Measurements from ENCODE around the gene IFIT2. TPM values are rescaled to one million over a fixed set of nuclear protein-coding genes. Genes with fewer than 3 reads are reported as not detected.
"Not testable (repeated sequence)": the region's sequence is repeated elsewhere in the genome, so short reads cannot be mapped to it uniquely, and the experiment has no call there.

IFIT2 gene
- total RNA-seq, 2 experiments from 2014 or later = 0.57 to 0.72 TPM

- H3K4me3 ChIP-seq (ENCODE audit: low read depth, low read length, poor library complexity, severe bottlenecking) = no peak overlapping the region
- no peaks in the 10 kb centered on the region for H4K20me1 ChIP-seq (ENCODE audit: insufficient read depth, low read length)
- ChIA-PET POLR2A (interaction anchor here (0.6 kb wide), 1 partner anchor 196 kb away, joined by 3 read pairs; no protein-coding TSS in a partner anchor), CTCF (ENCODE audit: unreplicated experiment) (no interaction called here)
- no peaks in the 10 kb centered on the region for H3K36me3 ChIP-seq (ENCODE audit: insufficient read depth, low read length)
- no peak for DNase-seq (ENCODE audit: low spot score)
- no peaks in the 10 kb centered on the region for H3K79me2 ChIP-seq (ENCODE audit: insufficient read depth, low read depth, low read length)
- no peak overlapping the region for H3K27ac ChIP-seq (ENCODE audit: low read depth, low read length, poor library complexity, severe bottlenecking)
- no peaks in the 10 kb centered on the region for H3K9me3 ChIP-seq (ENCODE audit: low read length)
- no peaks in the 10 kb centered on the region for H3K4me1 ChIP-seq (ENCODE audit: insufficient read depth, low read length, poor library complexity, severe bottlenecking)
- H3K9me2 ChIP-seq (ENCODE audit: insufficient read depth, low read length) = no peaks in the 10 kb centered on the region
- H3K4me2 ChIP-seq (ENCODE audit: low read length) = no peak overlapping the region
- TF ChIP-seq EZH2phosphoT487 (IDR thresholded peaks at IDR 0.05; ENCODE audit: borderline replicate concordance, low read depth, low read length) = no peak
- TF ChIP-seq CTCF (conservative IDR thresholded peaks at IDR 0.05; ENCODE audit: low read length) = no peak
- intact Hi-C loops (cut with micrococcal nuclease; ENCODE audit: unreplicated experiment) = no loop called here
- no peak overlapping the region for H2AFZ ChIP-seq (ENCODE audit: low read length)
- no TSS peak for BruUV-seq (replicated peaks)
Observed at GRCh38 chr10:89347701-89348457, 46.0 kb downstream of the IFIT2 start.

GRCh38 chr10:89348481-89348880, 46.6 kb downstream of the IFIT2 start:
- Histone ChIP-seq H3K27ac (ENCODE audit: low read depth, low read length, poor library complexity, severe bottlenecking) (no peak overlapping the region), H2AFZ (ENCODE audit: low read length) (no peak overlapping the region), H3K36me3 (ENCODE audit: insufficient read depth, low read length) (no peaks in the 10 kb centered on the region), H3K4me1 (ENCODE audit: insufficient read depth, low read length, poor library complexity, severe bottlenecking) (no peaks in the 10 kb centered on the region), H3K9me2 (ENCODE audit: insufficient read depth, low read length) (no peaks in the 10 kb centered on the region), H3K79me2 (ENCODE audit: insufficient read depth, low read depth, low read length) (no peaks in the 10 kb centered on the region), H4K20me1 (ENCODE audit: insufficient read depth, low read length) (no peaks in the 10 kb centered on the region), H3K4me3 (ENCODE audit: low read depth, low read length, poor library complexity, severe bottlenecking) (no peak overlapping the region), H3K9me3 (ENCODE audit: low read length) (no peaks in the 10 kb centered on the region), H3K4me2 (ENCODE audit: low read length) (no peak overlapping the region)
- CTCF ChIA-PET (ENCODE audit: unreplicated experiment) = no interaction called here
- no peak for DNase-seq (ENCODE audit: low spot score)
- TF ChIP-seq CTCF (conservative IDR thresholded peaks at IDR 0.05; ENCODE audit: low read length) = no peak
- TF ChIP-seq EZH2phosphoT487 (IDR thresholded peaks at IDR 0.05; ENCODE audit: borderline replicate concordance, low read depth, low read length) = no peak
- intact Hi-C loops (cut with micrococcal nuclease; ENCODE audit: unreplicated experiment) = no loop called here
- POLR2A ChIA-PET = no interaction called here
- BruUV-seq (replicated peaks) = no TSS peak

- Histone ChIP-seq H3K9me2 (ENCODE audit: insufficient read depth, low read length) (no peaks in the 10 kb centered on the region), H3K4me3 (ENCODE audit: low read depth, low read length, poor library complexity, severe bottlenecking) (no peak overlapping the region), H3K4me2 (ENCODE audit: low read length) (no peak overlapping the region), H3K4me1 (ENCODE audit: insufficient read depth, low read length, poor library complexity, severe bottlenecking) (no peaks in the 10 kb centered on the region), H3K36me3 (ENCODE audit: insufficient read depth, low read length) (no peaks in the 10 kb centered on the region), H4K20me1 (ENCODE audit: insufficient read depth, low read length) (no peaks in the 10 kb centered on the region), H2AFZ (ENCODE audit: low read length) (no peak overlapping the region), H3K27ac (ENCODE audit: low read depth, low read length, poor library complexity, severe bottlenecking) (no peak overlapping the region), H3K79me2 (ENCODE audit: insufficient read depth, low read depth, low read length) (no peaks in the 10 kb centered on the region), H3K9me3 (ENCODE audit: low read length) (no peaks in the 10 kb centered on the region)
- intact Hi-C loops (cut with micrococcal nuclease; ENCODE audit: unreplicated experiment) = no loop called here
- DNase-seq (ENCODE audit: low spot score) = no peak
- CTCF ChIA-PET (ENCODE audit: unreplicated experiment) = no interaction called here
- BruUV-seq (replicated peaks) = no TSS peak
- TF ChIP-seq EZH2phosphoT487 (IDR thresholded peaks at IDR 0.05; ENCODE audit: borderline replicate concordance, low read depth, low read length) (no peak), CTCF (conservative IDR thresholded peaks at IDR 0.05; ENCODE audit: low read length) (no peak)
- POLR2A ChIA-PET = no interaction called here
Observed at GRCh38 chr10:89348975-89349374, 47.1 kb downstream of the IFIT2 start.

- H3K79me2 ChIP-seq (ENCODE audit: insufficient read depth, low read depth, low read length); H3K9me2 ChIP-seq (ENCODE audit: insufficient read depth, low read length); BruUV-seq (replicated peaks); H3K4me3 ChIP-seq (ENCODE audit: low read depth, low read length, poor library complexity, severe bottlenecking); H3K4me1 ChIP-seq (ENCODE audit: insufficient read depth, low read length, poor library complexity, severe bottlenecking); H3K9me3 ChIP-seq (ENCODE audit: low read length); H2AFZ ChIP-seq (ENCODE audit: low read length); DNase-seq (ENCODE audit: low spot score); H3K27ac ChIP-seq (ENCODE audit: low read depth, low read length, poor library complexity, severe bottlenecking); H4K20me1 ChIP-seq (ENCODE audit: insufficient read depth, low read length); intact Hi-C loops (cut with micrococcal nuclease; ENCODE audit: unreplicated experiment); CTCF ChIA-PET (ENCODE audit: unreplicated experiment); H3K36me3 ChIP-seq (ENCODE audit: insufficient read depth, low read length); H3K4me2 ChIP-seq (ENCODE audit: low read length): not testable (repeated sequence)
- POLR2A ChIA-PET = interaction anchor here (0.6 kb wide), 1 partner anchor 103 kb away, joined by 3 read pairs; no protein-coding TSS in a partner anchor
Observed at GRCh38 chr10:89350631-89351315, 48.9 kb downstream of the IFIT2 start.

All from OCI-LY7 (cell line).